C4-2B (cell line): ENCODE data around the gene ANKRD33B.

Experiments used
- H3K27ac ChIP-seq: fragments of 450-650 bp; 2 replicates; pipeline ENCODE4 v1.5.1; 2017
- ZFX ChIP-seq: fragments of 450-650 bp; IDR thresholded peaks from 2 replicates; pipeline ENCODE4 v1.6.1; 2017
- TF ChIP-seq, protein P1 (sequence below): fragments of 450-650 bp; conservative IDR thresholded peaks from 2 replicates; pipeline ENCODE4 v1.5.1; 2017; ENCODE audit warnings: mild to moderate bottlenecking

ANKRD33B gene

DNA sequence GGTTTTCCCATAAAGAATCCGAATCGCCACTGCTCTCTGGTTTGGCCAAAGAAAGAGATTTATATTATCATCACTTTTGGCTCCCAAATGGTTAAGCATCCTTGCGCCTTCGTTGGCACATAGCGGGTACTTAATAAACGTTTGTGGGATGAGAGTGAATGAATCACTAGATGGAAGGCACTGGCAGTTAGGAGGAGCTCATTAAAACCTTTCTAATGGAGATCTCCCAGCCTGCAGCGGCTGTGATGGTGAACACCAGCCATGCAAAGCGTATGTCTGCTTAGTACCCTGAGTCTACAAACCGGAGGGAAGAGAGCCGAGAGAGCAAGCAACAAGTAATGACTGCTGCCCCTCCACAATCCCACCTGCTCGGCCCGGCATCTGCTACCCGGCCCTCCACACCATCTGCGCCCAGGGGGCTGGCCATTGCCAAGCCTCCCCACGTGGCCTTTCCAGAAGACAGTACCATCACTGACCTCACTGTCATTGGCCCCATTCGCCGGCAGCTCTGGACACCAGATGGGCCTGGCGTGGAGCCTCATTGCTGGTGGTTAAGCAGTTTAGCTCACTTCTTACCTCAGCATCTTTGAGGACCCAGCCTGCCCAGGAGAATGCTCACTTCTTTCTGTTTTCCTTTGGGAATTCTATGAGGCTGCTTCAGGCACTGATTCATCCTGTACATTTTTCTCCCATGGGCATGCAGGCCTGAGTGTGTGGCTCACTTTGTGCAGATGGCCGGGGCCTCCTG is 39.3 kb upstream of the ANKRD33B start:
- TF ChIP-seq, protein P1, sequence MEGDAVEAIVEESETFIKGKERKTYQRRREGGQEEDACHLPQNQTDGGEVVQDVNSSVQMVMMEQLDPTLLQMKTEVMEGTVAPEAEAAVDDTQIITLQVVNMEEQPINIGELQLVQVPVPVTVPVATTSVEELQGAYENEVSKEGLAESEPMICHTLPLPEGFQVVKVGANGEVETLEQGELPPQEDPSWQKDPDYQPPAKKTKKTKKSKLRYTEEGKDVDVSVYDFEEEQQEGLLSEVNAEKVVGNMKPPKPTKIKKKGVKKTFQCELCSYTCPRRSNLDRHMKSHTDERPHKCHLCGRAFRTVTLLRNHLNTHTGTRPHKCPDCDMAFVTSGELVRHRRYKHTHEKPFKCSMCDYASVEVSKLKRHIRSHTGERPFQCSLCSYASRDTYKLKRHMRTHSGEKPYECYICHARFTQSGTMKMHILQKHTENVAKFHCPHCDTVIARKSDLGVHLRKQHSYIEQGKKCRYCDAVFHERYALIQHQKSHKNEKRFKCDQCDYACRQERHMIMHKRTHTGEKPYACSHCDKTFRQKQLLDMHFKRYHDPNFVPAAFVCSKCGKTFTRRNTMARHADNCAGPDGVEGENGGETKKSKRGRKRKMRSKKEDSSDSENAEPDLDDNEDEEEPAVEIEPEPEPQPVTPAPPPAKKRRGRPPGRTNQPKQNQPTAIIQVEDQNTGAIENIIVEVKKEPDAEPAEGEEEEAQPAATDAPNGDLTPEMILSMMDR, result no peak
- no peak for TF ChIP-seq ZFX
- no peak overlapping the region for H3K27ac ChIP-seq

DNA sequence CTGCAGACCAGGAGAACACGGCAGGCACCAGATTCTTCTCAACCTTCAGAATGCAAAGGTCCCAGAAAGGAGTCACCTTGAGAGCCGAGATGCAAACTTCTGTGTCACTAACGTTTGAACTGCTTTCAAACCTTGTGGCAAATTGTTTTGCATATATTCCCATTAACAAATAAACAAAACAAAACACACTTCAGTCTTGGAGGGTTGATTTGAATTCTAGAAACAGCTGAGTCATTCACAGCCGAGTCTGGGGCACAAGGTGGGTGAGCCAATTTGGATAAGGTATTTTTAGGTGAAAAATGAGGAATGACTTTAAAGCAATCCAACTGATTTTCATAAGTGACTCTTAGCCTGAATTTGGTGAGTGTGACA is 38.8 kb upstream of the ANKRD33B start:
- TF ChIP-seq ZFX, result no peak
- TF ChIP-seq, protein P1, result no peak
- no peak overlapping the region for H3K27ac ChIP-seq

DNA sequence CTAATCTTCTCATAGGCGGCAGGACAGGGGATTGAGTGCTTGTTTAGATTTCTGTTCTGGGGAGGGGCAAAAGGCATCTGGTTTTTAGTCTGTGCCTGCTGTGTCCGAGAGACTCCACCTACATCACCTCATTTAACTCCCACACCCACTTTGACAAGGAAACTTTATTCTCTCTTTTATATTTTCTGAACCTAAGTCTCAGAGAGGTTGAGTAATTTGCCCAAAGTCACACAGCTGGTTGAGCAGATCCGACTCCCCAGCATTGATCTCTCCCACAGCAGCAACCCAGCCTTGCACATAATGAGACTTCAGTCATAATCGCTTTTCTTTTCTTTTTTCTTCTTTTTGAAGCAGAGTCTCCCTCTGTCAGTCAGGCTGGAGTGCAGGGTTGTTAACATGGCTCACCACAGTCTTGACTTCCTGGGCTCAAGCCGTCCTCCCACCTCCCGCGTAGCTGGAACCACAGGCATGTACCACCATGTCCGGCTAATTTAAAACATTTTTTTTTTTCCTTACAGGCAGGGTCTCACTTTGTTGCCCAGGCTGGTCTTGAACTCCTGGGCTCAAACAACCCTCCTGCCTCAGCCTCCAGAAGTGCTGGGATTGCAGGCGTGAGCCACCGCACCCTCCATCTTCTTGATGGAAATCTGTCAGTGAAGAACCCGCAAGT is 36.5 kb upstream of the ANKRD33B start:
- TF ChIP-seq, protein P1, result no peak
- no peak overlapping the region for H3K27ac ChIP-seq

DNA sequence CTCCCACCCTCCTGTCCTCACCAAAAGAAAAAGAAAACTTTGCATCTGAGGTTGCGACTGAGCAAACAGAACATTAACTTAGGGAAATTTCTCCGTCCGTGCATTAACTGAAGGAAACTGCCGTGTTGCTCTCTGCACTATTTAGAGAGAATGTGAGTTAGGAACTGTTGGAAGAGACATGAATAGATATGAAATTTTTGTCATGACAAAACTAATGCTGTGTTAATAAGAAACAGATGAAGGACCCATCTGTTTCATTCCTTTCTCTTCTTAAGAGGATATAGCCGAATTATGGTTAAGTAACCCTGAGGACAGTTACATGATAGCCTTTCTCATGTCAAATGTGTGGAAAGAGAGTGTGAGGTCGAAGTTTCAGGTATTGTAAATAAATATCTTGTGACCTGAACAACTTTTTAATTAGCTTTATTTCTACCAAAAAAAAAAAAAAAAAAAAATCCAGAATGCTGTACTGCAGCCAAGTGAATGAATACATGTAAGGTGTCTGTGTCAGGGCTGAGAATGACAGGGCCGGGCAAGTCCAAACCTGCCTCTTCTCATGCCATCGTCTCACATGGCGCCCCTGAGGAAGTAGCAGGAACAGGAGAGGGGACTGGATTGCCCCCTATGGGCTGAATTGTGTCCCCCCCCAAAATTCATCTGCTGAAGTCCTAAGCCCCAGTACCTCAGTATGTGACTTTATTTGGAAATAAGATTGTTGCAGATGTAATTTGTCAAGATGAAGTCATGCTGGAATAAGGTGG is 35.6 kb upstream of the ANKRD33B start:
- no peak overlapping the region for H3K27ac ChIP-seq
- TF ChIP-seq, protein P1, result no peak
- no peak for TF ChIP-seq ZFX

DNA sequence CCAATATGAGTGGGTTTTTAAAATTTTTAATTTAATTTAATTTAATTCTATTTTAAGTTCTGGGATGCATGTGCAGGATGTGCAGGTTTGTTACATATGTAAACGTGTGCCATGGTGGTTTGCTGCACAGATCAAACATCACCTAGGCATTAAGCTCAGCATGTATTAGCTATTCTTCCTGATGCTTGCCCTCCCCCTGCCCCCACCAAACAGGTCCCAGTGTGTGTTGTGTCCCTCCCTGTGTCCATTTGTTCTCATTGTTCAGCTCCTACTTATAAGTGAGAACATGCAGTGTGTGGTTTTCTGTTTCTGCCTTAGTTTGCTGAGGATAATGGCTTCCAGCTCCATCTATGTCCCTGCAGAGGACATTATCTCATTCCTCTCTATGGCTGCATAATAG is 35.0 kb upstream of the ANKRD33B start:
- H3K27ac ChIP-seq, result no peak overlapping the region
- TF ChIP-seq ZFX, result no peak
- TF ChIP-seq, protein P1, result no peak

DNA sequence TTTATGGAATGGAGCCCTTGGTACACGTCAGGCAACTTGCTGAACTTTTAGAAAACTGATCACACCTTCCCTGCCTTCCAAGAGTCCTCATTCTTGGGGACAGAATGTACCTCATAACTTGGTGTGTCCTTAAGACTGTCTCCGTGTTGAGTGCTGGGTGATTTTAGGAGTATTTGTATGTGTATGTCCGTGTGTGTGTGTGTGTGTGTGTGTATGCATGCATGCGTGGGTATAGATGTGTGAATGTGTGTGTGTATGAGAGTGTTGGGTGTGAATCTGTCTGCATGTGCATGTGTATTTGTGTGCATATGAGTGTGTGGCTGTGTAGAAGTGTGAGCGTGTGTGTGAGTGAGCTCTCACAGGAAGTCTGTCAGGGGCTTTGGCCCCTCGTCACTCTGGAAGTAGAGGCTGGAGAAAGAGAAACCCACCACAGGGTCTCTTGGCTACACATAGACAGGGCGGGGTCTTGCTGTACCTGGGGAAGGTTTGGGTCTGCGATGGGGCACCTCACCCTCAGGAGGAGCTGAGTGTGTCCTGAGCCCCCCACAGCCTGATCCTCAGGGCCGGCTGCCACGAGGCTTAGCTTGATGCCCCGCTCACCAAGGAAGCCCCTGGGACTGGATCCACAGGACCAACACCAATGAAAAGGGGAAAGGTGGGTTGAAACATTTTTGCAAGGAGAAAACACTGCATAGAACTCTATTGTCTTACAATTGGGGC is 33.1 kb upstream of the ANKRD33B start:
- no peak overlapping the region for H3K27ac ChIP-seq
- no peak for TF ChIP-seq ZFX
- TF ChIP-seq, protein P1, result no peak
